OCI-LY1 (cell line): ENCODE results near the gene MR1.

Source experiments
- H2AFZ ChIP-seq: fragments of 200-600 bp; sonication (generic), shearing (Covaris generic); 2 replicates; pipeline ENCODE4 v1.6.0; 2014; ENCODE audit warnings: antibody characterized with exemption, mild to moderate bottlenecking, low read length
- H3F3A ChIP-seq: fragments of 200-600 bp; sonication (generic), shearing (Covaris generic); 2 replicates; pipeline ENCODE4 v1.6.0; 2014; ENCODE audit warnings: mild to moderate bottlenecking, antibody characterized with exemption, low read length, moderate library complexity; ENCODE audit not compliant: insufficient read depth
- H3K27ac ChIP-seq: fragments of 200-600 bp; sonication (generic); 2 replicates; pipeline ENCODE4 v1.5.1; 2014; ENCODE audit warnings: low read length, mixed run types, mild to moderate bottlenecking, low read depth; ENCODE audit not compliant: poor library complexity, severe bottlenecking
- H3K27me3 ChIP-seq: fragments of 200-600 bp; sonication (generic); 2 replicates; pipeline ENCODE4 v1.6.0; 2014; ENCODE audit warnings: antibody characterized with exemption, mild to moderate bottlenecking, low read length, moderate library complexity; ENCODE audit not compliant: insufficient read depth
- H3K36me3 ChIP-seq: fragments of 200-600 bp; sonication (generic); 2 replicates; pipeline ENCODE4 v1.6.1; 2014; ENCODE audit warnings: mild to moderate bottlenecking, antibody characterized with exemption, low read length, moderate library complexity, mixed read lengths; ENCODE audit not compliant: insufficient read depth
- H3K4me1 ChIP-seq: fragments of 200-600 bp; sonication (generic); 2 replicates; pipeline ENCODE4 v1.5.1; 2014; ENCODE audit warnings: mild to moderate bottlenecking, low read length, moderate library complexity; ENCODE audit not compliant: insufficient read depth, severe bottlenecking
- H3K4me2 ChIP-seq: fragments of 200-600 bp; sonication (generic), shearing (Covaris generic); 2 replicates; pipeline ENCODE4 v1.6.1; 2014; ENCODE audit warnings: low read length
- H3K4me3 ChIP-seq: fragments of 200-600 bp; sonication (generic); 2 replicates; pipeline ENCODE4 v1.5.1; 2014; ENCODE audit warnings: low read length, low read depth, mild to moderate bottlenecking, mixed read lengths; ENCODE audit not compliant: poor library complexity, severe bottlenecking
- H3K79me2 ChIP-seq: fragments of 200-600 bp; shearing (Covaris generic); 2 replicates; pipeline ENCODE4 v1.6.1; 2016; ENCODE audit warnings: mixed run types, low read length, mixed read lengths; ENCODE audit not compliant: insufficient read depth
- H3K9ac ChIP-seq: fragments of 200-600 bp; sonication (generic), shearing (Covaris generic); 2 replicates; pipeline ENCODE4 v1.6.1; 2014; ENCODE audit warnings: mild to moderate bottlenecking, low read length, mixed read lengths
- H3K9me2 ChIP-seq: fragments of 200-600 bp; sonication (generic), shearing (Covaris generic); 2 replicates; pipeline ENCODE4 v1.6.1; 2014; ENCODE audit warnings: low read depth, mild to moderate bottlenecking, low read length, mixed read lengths
- H3K9me3 ChIP-seq: fragments of 200-600 bp; shearing (Covaris generic); 2 replicates; pipeline ENCODE4 v1.6.1; 2014; ENCODE audit warnings: low read length, mixed read lengths
- H4K20me1 ChIP-seq: fragments of 200-600 bp; sonication (generic), shearing (Covaris generic); 2 replicates; pipeline ENCODE4 v1.6.0; 2016; ENCODE audit warnings: mild to moderate bottlenecking, low read length; ENCODE audit not compliant: insufficient read depth
- EZH2 ChIP-seq: fragments of 200-600 bp; sonication (generic), shearing (Covaris generic); IDR thresholded peaks from 2 replicates; pipeline ENCODE4 v1.8.0; 2017; ENCODE audit warnings: borderline replicate concordance, mixed run types, mild to moderate bottlenecking, antibody characterized with exemption, low read length, moderate library complexity, mixed read lengths
- TF ChIP-seq, protein P1 (sequence below): fragments of 200-600 bp; sonication (generic), shearing (Covaris generic); IDR thresholded peaks from 2 replicates; pipeline ENCODE4 v1.5.1; 2017; ENCODE audit warnings: mild to moderate bottlenecking, antibody characterized with exemption, low read length, moderate library complexity, mixed read lengths

The MR1 gene

DNA sequence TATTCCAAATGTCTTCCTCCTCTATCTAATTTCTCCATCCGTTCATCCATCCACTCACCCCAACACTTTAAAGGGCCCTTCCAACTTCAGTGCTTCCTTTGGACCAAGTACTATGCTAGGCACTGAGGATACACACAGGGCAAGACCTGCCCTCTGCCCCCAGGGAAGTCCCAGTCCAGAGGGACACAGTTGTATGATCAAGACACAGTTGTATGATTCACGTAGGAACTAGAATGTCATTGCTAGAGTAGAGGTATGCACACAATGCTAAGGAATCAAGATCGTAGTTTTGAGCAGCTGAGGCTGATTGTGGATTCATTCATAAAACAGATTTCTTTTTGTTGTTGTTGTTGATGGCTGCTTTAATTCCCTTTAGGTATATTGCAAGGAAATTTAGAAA lies 43.1 kb downstream of the MR1 start:
- Histone ChIP-seq H3K9me3 (no peaks in the 10 kb centered on the region), H3K27ac (no peak overlapping the region), H3K9ac (no peak overlapping the region), H3K79me2 (no peaks in the 10 kb centered on the region), H3K4me1 (no peaks in the 10 kb centered on the region), H3K9me2 (no peaks in the 10 kb centered on the region), H3K4me3 (no peak overlapping the region), H4K20me1 (no peaks in the 10 kb centered on the region), H2AFZ (no peak overlapping the region), H3F3A (no peaks in the 10 kb centered on the region), H3K27me3 (no peaks in the 10 kb centered on the region), H3K4me2 (no peak overlapping the region), H3K36me3 (no peaks in the 10 kb centered on the region; the same call in 1 of the 2 replicates)
- TF ChIP-seq EZH2: no peak
- TF ChIP-seq, protein P1, sequence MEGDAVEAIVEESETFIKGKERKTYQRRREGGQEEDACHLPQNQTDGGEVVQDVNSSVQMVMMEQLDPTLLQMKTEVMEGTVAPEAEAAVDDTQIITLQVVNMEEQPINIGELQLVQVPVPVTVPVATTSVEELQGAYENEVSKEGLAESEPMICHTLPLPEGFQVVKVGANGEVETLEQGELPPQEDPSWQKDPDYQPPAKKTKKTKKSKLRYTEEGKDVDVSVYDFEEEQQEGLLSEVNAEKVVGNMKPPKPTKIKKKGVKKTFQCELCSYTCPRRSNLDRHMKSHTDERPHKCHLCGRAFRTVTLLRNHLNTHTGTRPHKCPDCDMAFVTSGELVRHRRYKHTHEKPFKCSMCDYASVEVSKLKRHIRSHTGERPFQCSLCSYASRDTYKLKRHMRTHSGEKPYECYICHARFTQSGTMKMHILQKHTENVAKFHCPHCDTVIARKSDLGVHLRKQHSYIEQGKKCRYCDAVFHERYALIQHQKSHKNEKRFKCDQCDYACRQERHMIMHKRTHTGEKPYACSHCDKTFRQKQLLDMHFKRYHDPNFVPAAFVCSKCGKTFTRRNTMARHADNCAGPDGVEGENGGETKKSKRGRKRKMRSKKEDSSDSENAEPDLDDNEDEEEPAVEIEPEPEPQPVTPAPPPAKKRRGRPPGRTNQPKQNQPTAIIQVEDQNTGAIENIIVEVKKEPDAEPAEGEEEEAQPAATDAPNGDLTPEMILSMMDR: no peak

DNA sequence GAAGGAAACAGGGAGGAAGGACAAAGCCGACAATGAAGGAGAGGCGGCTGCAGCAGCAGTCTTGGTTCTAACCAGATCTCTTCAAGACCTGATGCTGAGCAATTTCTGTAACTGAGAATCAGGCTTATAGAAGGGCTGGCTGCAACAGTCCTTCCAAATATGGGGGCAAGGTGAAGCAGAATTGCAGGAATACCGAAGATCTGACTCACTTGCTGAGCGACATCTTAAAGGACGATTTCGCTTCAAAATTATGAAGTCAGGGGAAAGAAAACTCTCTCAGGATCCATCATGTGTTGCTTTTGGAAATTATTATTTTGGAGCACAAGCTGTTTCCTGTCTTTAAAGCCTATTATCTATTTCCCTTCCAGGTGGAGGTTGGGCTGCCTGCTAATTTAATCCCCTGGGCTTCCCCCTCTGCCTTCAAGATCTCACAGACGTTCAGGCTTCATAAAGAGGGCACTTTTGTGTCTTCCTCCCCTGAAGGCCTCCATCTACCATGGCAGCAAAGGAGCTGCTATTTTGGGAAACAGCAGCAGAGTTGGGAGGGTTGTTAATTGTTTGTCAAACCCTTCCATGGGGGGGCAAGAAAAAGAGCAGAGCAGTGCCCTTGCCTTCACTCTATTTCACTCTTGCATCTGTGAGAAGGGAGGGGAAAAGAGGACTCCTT lies 43.9 kb downstream of the MR1 start:
- H3K9me3 ChIP-seq: no peaks in the 10 kb centered on the region
- H3F3A ChIP-seq: no peaks in the 10 kb centered on the region
- no peak overlapping the region for H3K4me2 ChIP-seq
- no peaks in the 10 kb centered on the region for H3K27me3 ChIP-seq
- TF ChIP-seq, protein P1: no peak
- no peak for TF ChIP-seq EZH2
- H3K36me3 ChIP-seq: no peaks in the 10 kb centered on the region; the same call in 1 of the 2 replicates
- H3K4me1 ChIP-seq: no peaks in the 10 kb centered on the region
- no peak overlapping the region for H2AFZ ChIP-seq
- H3K9ac ChIP-seq: no peak overlapping the region
- H3K9me2 ChIP-seq: no peaks in the 10 kb centered on the region
- no peak overlapping the region for H3K27ac ChIP-seq
- H3K4me3 ChIP-seq: no peak overlapping the region
- H3K79me2 ChIP-seq: no peaks in the 10 kb centered on the region
- no peaks in the 10 kb centered on the region for H4K20me1 ChIP-seq

DNA sequence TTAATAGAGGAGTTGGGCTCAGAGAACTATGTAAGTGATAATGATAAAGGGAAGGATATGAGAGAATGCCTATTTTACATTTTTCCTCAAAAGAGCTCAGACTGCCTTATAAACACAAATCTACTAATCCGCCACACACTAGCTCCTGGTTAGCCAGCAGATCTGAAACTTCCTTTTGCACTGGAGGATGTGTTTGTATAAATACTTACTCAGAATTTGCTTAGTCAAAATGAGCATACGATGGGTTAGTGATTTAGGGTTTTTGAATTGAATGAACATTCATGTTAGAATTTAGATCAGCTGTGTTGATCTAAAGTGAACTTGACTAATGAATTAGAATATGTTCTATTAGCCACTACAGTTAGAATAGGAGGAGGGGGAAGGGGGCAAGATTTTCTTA lies 45.6 kb downstream of the MR1 start:
- no peaks in the 10 kb centered on the region for H3K27me3 ChIP-seq
- H4K20me1 ChIP-seq: no peaks in the 10 kb centered on the region
- H3F3A ChIP-seq: no peaks in the 10 kb centered on the region
- no peak overlapping the region for H3K4me2 ChIP-seq
- H3K79me2 ChIP-seq: no peaks in the 10 kb centered on the region
- H3K9me2 ChIP-seq: no peaks in the 10 kb centered on the region
- no peak overlapping the region for H2AFZ ChIP-seq
- no peak overlapping the region for H3K9ac ChIP-seq
- no peaks in the 10 kb centered on the region for H3K4me1 ChIP-seq
- H3K9me3 ChIP-seq: no peaks in the 10 kb centered on the region
- no peaks in the 10 kb centered on the region; the same call in 1 of the 2 replicates for H3K36me3 ChIP-seq
- no peak overlapping the region for H3K4me3 ChIP-seq
- TF ChIP-seq EZH2: no peak
- TF ChIP-seq, protein P1: no peak
- no peak overlapping the region for H3K27ac ChIP-seq
